ENCODE measurements around the gene GTPBP2. TPM values are rescaled to one million over a fixed set of nuclear protein-coding genes. Genes with fewer than 3 reads are reported as not detected.
A peak's percentile ranks its signal among the peaks of the same experiment; 100 is the strongest.
"Not testable (repeated sequence)": the region's sequence is repeated elsewhere in the genome, so short reads cannot be mapped to it uniquely, and the experiment has no call there.

GTPBP2 gene
- total and polyA plus RNA-seq, 10 of the 15 experiments (the other 5 are each of a cell fraction or from before 2014, with no cell fraction given): 5.9 to 63.4 (median 39.8) TPM

GRCh38 chr6:43633002-43633401, 3.9 kb upstream of the GTPBP2 start:
- H3K9me3 ChIP-seq (replicated peaks; ENCODE audit: control insufficient read depth, insufficient read depth, low read length); H3K9ac ChIP-seq (ENCODE audit: control insufficient read depth, insufficient read depth, low read length); intact Hi-C loops (cut with micrococcal nuclease; ENCODE audit: unreplicated experiment); DNase-seq (ENCODE audit: low read depth, low spot score); SMC1A ChIA-PET (ENCODE audit: uncharacterized antibody, unreplicated experiment); H3K27ac ChIP-seq (ENCODE audit: control insufficient read depth, insufficient read depth); H3K27me3 ChIP-seq (replicated peaks in 1 of 2; ENCODE audit: control insufficient read depth in 2 of 2, insufficient read depth in 2 of 2, low read length in 1 of 2); BruUV-seq (replicated peaks); H4K20me1 ChIP-seq (ENCODE audit: control insufficient read depth, insufficient read depth); H3K4me3 ChIP-seq; ATAC-seq; CTCF ChIA-PET; H3K36me3 ChIP-seq (ENCODE audit: control insufficient read depth in 2 of 2, insufficient read depth in 2 of 2, low read length in 1 of 2); H3K4me2 ChIP-seq (ENCODE audit: control insufficient read depth, insufficient read depth); H2AFZ ChIP-seq (ENCODE audit: control insufficient read depth, low read depth, low read length); FAIRE-seq; in situ Hi-C loops (cut with MboI): not testable (repeated sequence)
- Histone ChIP-seq H3K4me1 (ENCODE audit: control insufficient read depth, insufficient read depth, low read length) (peaks cover 16% of the 10 kb centered on the region), H3K79me2 (ENCODE audit: control insufficient read depth, insufficient read depth, low read length) (peaks cover 27% of the 10 kb centered on the region)
- ChIA-PET RAD21 (ENCODE audit: unreplicated experiment) (interaction anchor here (0.7 kb wide), 1 partner anchor 451 kb away, joined by 3 read pairs; the partner anchor contains the start of gene CUL9), POLR2A (interaction anchor here (0.6 to 0.7 kb wide), 3 partner anchors 17 to 362 kb away, joined by 3 to 4 read pairs (median 4); no protein-coding TSS in a partner anchor)
- WGBS (ENCODE audit: insufficient coverage, insufficient replicate concordance, low lambda C conversion rate, missing lambda C conversion rate): 61% methylated on average over 6 of the region's 7 CpGs

DNA sequence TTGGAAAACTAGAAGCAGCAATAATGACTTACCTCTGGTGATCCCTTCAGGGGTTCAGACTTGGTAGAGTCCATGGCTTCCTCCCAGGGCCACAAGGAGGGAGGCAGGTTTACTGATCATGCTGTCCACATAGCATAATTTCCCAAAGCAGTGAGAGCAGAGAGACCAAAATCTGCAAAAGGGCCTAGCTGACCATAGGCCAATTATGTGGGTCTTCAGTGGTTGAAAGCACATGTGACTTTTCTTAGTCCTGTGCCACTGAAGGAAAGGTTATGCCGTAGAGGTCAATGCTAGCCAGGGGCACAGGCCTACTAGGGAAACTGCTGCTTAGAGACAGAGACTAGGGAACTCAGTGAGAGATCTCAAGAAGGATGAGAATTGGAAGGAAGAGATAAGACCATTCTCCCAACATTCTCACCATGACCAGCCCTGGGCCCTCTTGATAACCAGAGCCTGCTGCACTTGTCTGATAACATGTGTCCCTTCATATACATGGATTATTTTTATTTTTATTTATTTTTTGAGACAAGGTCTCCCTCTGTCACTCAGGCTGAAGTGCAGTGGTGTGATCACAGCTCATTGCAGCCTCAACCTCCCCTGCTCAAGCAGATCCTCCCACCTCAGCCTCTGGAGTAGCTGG, 2.0 kb upstream of the GTPBP2 start:
- Histone ChIP-seq H3K27ac (ENCODE audit: control insufficient read depth, insufficient read depth) (peak overlapping the region; percentile 63), H3K9ac (ENCODE audit: control insufficient read depth, insufficient read depth, low read length) (no peak overlapping the region), H3K9me3 (replicated peaks; ENCODE audit: control insufficient read depth, insufficient read depth, low read length) (no peaks in the 10 kb centered on the region), H4K20me1 (ENCODE audit: control insufficient read depth, insufficient read depth) (no peaks in the 10 kb centered on the region), H3K4me2 (ENCODE audit: control insufficient read depth, insufficient read depth) (no peak overlapping the region; the same call in 1 of the 2 replicates), H3K79me2 (ENCODE audit: control insufficient read depth, insufficient read depth, low read length) (peaks cover 26% of the 10 kb centered on the region), H3K4me1 (ENCODE audit: control insufficient read depth, insufficient read depth, low read length) (peaks cover 25% of the 10 kb centered on the region), H3K36me3 (ENCODE audit: control insufficient read depth in 2 of 2, insufficient read depth in 2 of 2, low read length in 1 of 2) (peaks cover 0 to 4% of the 10 kb centered on the region in 2 experiments; a peak in 1 of 4 replicates), H3K4me3 (no peak overlapping the region), H2AFZ (ENCODE audit: control insufficient read depth, low read depth, low read length) (peak overlapping the region; percentile 51; the same call in 1 of the 2 replicates), H3K27me3 (replicated peaks in 1 of 2; ENCODE audit: control insufficient read depth in 2 of 2, insufficient read depth in 2 of 2, low read length in 1 of 2) (no peaks in the 10 kb centered on the region)
- WGBS (ENCODE audit: insufficient coverage, insufficient replicate concordance, low lambda C conversion rate, missing lambda C conversion rate): 96% methylated on average over 1 of the region's 1 CpG
- FAIRE-seq: no peak
- RAD21 ChIA-PET (ENCODE audit: unreplicated experiment): no interaction called here
- no peak for DNase-seq (ENCODE audit: low read depth, low spot score)
- CTCF ChIA-PET: interaction anchor here (0.9 to 2.3 kb wide), 3 partner anchors 22 to 637 kb away, joined by 3 to 16 read pairs (median 10); no protein-coding TSS in a partner anchor
- in situ Hi-C loops (cut with MboI) (no loop called here), intact Hi-C loops (cut with micrococcal nuclease; ENCODE audit: unreplicated experiment) (no loop called here)
- SMC1A ChIA-PET (ENCODE audit: uncharacterized antibody, unreplicated experiment): interaction anchor here (1.4 to 2.1 kb wide), 2 partner anchors 54 to 139 kb away, joined by 3 to 7 read pairs; partner anchors contain the start of gene VEGFA
- no TSS peak for BruUV-seq (replicated peaks)
- no peak for ATAC-seq
- POLR2A ChIA-PET: interaction anchor here (0.6 to 2.9 kb wide), 8 partner anchors 13 to 702 kb away, joined by 3 to 16 read pairs (median 5); partner anchors contain the start of genes CNPY3 and DNPH1
- TF ChIP-seq SMARCA5 (IDR thresholded peaks at IDR 0.05) (no peak), MEF2A (IDR thresholded peaks at IDR 0.05; ENCODE audit: insufficient read depth, low read depth, low read length) (no peak), FOXK2 (IDR thresholded peaks at IDR 0.05) (no peak), RAD51 (IDR thresholded peaks at IDR 0.05) (no peak), HDGF (IDR thresholded peaks at IDR 0.05) (no peak), ZBED1 (IDR thresholded peaks at IDR 0.05; ENCODE audit: borderline replicate concordance) (no peak), TCF3 (IDR thresholded peaks at IDR 0.05; ENCODE audit: borderline replicate concordance, insufficient read depth, low read depth, low read length) (no peak), BCLAF1 (IDR thresholded peaks at IDR 0.05) (no peak), USF1 (IDR thresholded peaks at IDR 0.05; ENCODE audit: borderline replicate concordance, extremely low read length, insufficient read depth, low read depth, low read length) (no peak)
- TF ChIP-seq, protein P1, sequence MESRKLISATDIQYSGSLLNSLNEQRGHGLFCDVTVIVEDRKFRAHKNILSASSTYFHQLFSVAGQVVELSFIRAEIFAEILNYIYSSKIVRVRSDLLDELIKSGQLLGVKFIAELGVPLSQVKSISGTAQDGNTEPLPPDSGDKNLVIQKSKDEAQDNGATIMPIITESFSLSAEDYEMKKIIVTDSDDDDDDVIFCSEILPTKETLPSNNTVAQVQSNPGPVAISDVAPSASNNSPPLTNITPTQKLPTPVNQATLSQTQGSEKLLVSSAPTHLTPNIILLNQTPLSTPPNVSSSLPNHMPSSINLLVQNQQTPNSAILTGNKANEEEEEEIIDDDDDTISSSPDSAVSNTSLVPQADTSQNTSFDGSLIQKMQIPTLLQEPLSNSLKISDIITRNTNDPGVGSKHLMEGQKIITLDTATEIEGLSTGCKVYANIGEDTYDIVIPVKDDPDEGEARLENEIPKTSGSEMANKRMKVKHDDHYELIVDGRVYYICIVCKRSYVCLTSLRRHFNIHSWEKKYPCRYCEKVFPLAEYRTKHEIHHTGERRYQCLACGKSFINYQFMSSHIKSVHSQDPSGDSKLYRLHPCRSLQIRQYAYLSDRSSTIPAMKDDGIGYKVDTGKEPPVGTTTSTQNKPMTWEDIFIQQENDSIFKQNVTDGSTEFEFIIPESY (IDR thresholded peaks at IDR 0.05): no peak

Measured in GM12878 (cell line).